ENCODE results near the gene KLHDC4.

Gene KLHDC4

DNA sequence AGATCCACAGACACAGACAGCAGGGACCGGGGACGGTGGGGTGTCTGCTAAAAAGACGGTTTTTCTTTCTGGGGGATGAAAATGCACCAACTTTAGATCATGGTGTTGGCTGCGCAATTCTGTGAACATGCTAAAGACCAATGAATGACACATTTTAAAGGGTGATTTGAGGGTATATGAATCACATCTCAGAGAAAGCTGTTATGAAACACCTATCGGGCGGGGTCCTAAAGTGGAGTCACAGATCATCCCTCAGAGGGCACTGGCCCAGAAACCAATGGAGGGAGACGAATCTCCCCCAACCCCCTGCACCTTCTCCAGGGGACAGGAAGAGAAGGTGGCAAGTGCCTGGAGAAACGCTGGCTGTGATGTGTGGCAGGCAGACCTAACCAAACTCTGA is 26.0 kb downstream of the KLHDC4 start:
- H3K27ac ChIP-seq (ENCODE audit: low read length), result no peak overlapping the region
- H3K27me3 ChIP-seq (ENCODE audit: insufficient read depth, low read length, poor library complexity), result no peaks in the 10 kb centered on the region
- H4K20me1 ChIP-seq (ENCODE audit: insufficient read depth, low read length), result peaks cover 42% of the 10 kb centered on the region
- no peak overlapping the region for H2AFZ ChIP-seq (ENCODE audit: low read depth, low read length)
- no peaks in the 10 kb centered on the region for H3K4me1 ChIP-seq (ENCODE audit: insufficient read depth, low read length)
- H3K9me3 ChIP-seq (ENCODE audit: insufficient read depth, low read length, severe bottlenecking), result no peaks in the 10 kb centered on the region
- TF ChIP-seq EZH2 (IDR thresholded peaks at IDR 0.05; ENCODE audit: borderline replicate concordance, low read depth, low read length, severe bottlenecking) (no peak), CTCF (IDR thresholded peaks at IDR 0.05; ENCODE audit: borderline replicate concordance, extremely low read depth, low read length, poor library complexity, severe bottlenecking) (no peak)
- peaks cover 67% of the 10 kb centered on the region for H3K79me2 ChIP-seq (ENCODE audit: insufficient read depth, low read length)
- no peak overlapping the region for H3K4me2 ChIP-seq (ENCODE audit: insufficient read depth, low read length)
- no peak overlapping the region for H3K9ac ChIP-seq (ENCODE audit: low read depth, low read length)
- no peak overlapping the region for H3K4me3 ChIP-seq (ENCODE audit: low read depth in 1 of 2, low read length in 2 of 2)
- no peak for ATAC-seq (ENCODE audit: insufficient read depth, low read depth)
- peaks cover 75% of the 10 kb centered on the region for H3K36me3 ChIP-seq (ENCODE audit: insufficient read depth, low read length)
- DNase-seq, result no peak

GRCh38 chr16:87736008-87736382 is 29.8 kb downstream of the KLHDC4 start:
- Histone ChIP-seq H3K4me2 (ENCODE audit: insufficient read depth, low read length) (no peak overlapping the region), H3K4me3 (ENCODE audit: low read depth in 1 of 2, low read length in 2 of 2) (no peak overlapping the region), H4K20me1 (ENCODE audit: insufficient read depth, low read length) (peaks cover 41% of the 10 kb centered on the region), H3K36me3 (ENCODE audit: insufficient read depth, low read length) (peaks cover 71% of the 10 kb centered on the region), H2AFZ (ENCODE audit: low read depth, low read length) (no peak overlapping the region), H3K9ac (ENCODE audit: low read depth, low read length) (no peak overlapping the region), H3K27ac (ENCODE audit: low read length) (no peak overlapping the region), H3K9me3 (ENCODE audit: insufficient read depth, low read length, severe bottlenecking) (no peaks in the 10 kb centered on the region), H3K79me2 (ENCODE audit: insufficient read depth, low read length) (peaks cover 63% of the 10 kb centered on the region), H3K27me3 (ENCODE audit: insufficient read depth, low read length, poor library complexity) (no peaks in the 10 kb centered on the region), H3K4me1 (ENCODE audit: insufficient read depth, low read length) (no peaks in the 10 kb centered on the region)
- TF ChIP-seq CTCF (IDR thresholded peaks at IDR 0.05; ENCODE audit: borderline replicate concordance, extremely low read depth, low read length, poor library complexity, severe bottlenecking), result no peak
- TF ChIP-seq EZH2 (IDR thresholded peaks at IDR 0.05; ENCODE audit: borderline replicate concordance, low read depth, low read length, severe bottlenecking), result no peak
- DNase-seq (no peak), ATAC-seq (ENCODE audit: insufficient read depth, low read depth) (no peak)

DNA sequence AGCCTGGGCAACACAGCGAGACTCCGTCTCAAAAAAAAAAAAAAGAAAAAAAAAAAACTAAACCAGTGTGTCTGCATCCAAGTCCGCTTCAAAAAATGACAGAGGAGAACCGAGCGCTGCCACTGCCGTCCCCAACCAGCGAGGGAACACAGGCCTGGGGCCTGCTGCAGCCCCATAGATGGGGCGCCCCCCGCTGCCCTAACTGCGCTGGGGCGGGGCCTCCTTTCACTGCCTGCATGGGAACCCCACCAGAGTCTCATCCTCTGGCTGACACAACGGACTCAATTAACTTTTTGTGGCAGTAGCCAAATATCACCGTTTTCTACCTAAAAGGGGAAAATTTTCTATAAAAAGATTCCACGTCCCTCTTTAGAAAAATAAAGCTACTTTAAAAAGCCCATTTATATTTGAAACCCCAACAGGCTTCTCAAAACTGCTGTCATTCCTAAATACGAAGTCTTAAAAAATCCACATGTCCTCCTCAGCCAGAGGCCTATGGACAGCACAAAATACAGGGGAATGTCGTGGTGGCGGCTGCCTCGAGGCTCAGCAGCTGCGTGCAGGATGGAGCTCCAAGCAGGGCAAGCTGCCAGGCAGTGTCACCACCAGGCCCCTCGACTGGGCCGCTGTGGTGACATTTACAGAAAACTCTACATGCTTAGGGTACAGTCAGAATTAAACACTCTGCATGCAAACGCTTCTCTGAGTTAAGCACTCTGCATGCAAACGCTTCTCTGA is 30.3 kb downstream of the KLHDC4 start:
- Histone ChIP-seq H3K27me3 (ENCODE audit: insufficient read depth, low read length, poor library complexity) (no peaks in the 10 kb centered on the region), H3K4me3 (ENCODE audit: low read depth in 1 of 2, low read length in 2 of 2) (no peak overlapping the region), H3K36me3 (ENCODE audit: insufficient read depth, low read length) (peaks cover 71% of the 10 kb centered on the region), H3K9ac (ENCODE audit: low read depth, low read length) (no peak overlapping the region), H4K20me1 (ENCODE audit: insufficient read depth, low read length) (peaks cover 36% of the 10 kb centered on the region), H3K4me2 (ENCODE audit: insufficient read depth, low read length) (no peak overlapping the region), H3K79me2 (ENCODE audit: insufficient read depth, low read length) (peaks cover 57% of the 10 kb centered on the region), H3K4me1 (ENCODE audit: insufficient read depth, low read length) (no peaks in the 10 kb centered on the region), H3K27ac (ENCODE audit: low read length) (no peak overlapping the region), H3K9me3 (ENCODE audit: insufficient read depth, low read length, severe bottlenecking) (no peaks in the 10 kb centered on the region), H2AFZ (ENCODE audit: low read depth, low read length) (no peak overlapping the region)
- no peak for ATAC-seq (ENCODE audit: insufficient read depth, low read depth)
- no peak for DNase-seq
- TF ChIP-seq CTCF (IDR thresholded peaks at IDR 0.05; ENCODE audit: borderline replicate concordance, extremely low read depth, low read length, poor library complexity, severe bottlenecking) (no peak), EZH2 (IDR thresholded peaks at IDR 0.05; ENCODE audit: borderline replicate concordance, low read depth, low read length, severe bottlenecking) (no peak)

Measured in DND-41 (cell line).